ENCODE data around the gene SCOC.

- TF ChIP-seq CTCF (IDR thresholded peaks at IDR 0.05 in 8 of 11, conservative IDR thresholded peaks at IDR 0.05 in 3 of 11) (no peak), POLR2AphosphoS5 (IDR thresholded peaks at IDR 0.05) (no peak), POLR2A (IDR thresholded peaks at IDR 0.05) (no peak)
These were observed 5.7 kb upstream of the SCOC start for GRCh38 chr4:140367738-140368137.
